ENCODE results near the gene CRYBG2. TPM values are rescaled to one million over a fixed set of nuclear protein-coding genes. Genes with fewer than 3 reads are reported as not detected.

CRYBG2 gene
- total and polyA plus RNA-seq, 2 of the 8 experiments (the other 6 are each of a cell fraction or from before 2014, with no cell fraction given), result 14.2 to 17.0 TPM

GRCh38 chr1:26351590-26352337 lies 2.2 kb downstream of the CRYBG2 start (continued):
- TF ChIP-seq TAF7 (optimal IDR thresholded peaks at IDR 0.05; ENCODE audit: borderline replicate concordance, low read depth, low read length) (no peak), RBBP5 (IDR thresholded peaks at IDR 0.05; ENCODE audit: borderline replicate concordance, low read depth, low read length) (no peak), GABPA (IDR thresholded peaks at IDR 0.05; ENCODE audit: borderline replicate concordance, insufficient read depth, low read length) (no peak), POU5F1 (IDR thresholded peaks at IDR 0.05; ENCODE audit: low read depth, low read length) (no peak), SAP30 (IDR thresholded peaks at IDR 0.05; ENCODE audit: insufficient read depth, insufficient replicate concordance, low read length) (no peak), ASH2L (IDR thresholded peaks at IDR 0.05; ENCODE audit: low read length) (no peak), SIRT6 (IDR thresholded peaks at IDR 0.05; ENCODE audit: low read length) (no peak)
